ENCODE measurements around the gene NPR3. TPM values are rescaled to one million over a fixed set of nuclear protein-coding genes. Genes with fewer than 3 reads are reported as not detected.
A peak's percentile ranks its signal among the peaks of the same experiment; 100 is the strongest.

NPR3 gene
- total RNA-seq, 2 experiments from 2014 or later, result 0.05 to 0.16 TPM

DNA sequence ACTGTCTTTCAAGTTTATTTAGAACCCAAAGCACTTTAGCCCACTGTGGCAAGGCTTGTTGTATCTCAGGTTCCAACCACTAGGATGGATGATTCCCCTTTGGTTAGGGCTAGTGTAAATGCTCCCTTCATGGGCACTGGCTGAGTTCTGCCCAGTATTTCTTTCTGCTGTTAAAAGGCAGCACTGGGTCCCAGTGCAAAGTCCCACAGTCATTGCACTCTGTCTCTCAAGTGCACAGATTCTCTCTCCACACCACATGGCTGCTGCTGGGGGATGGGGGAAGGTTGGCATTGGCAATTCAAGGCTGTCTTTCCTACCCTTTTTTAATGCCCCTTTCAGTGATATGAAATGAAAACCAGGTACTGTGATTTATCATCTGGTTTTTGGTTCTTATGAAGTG lies 7.2 kb upstream of the NPR3 start:
- TF ChIP-seq, protein P1, sequence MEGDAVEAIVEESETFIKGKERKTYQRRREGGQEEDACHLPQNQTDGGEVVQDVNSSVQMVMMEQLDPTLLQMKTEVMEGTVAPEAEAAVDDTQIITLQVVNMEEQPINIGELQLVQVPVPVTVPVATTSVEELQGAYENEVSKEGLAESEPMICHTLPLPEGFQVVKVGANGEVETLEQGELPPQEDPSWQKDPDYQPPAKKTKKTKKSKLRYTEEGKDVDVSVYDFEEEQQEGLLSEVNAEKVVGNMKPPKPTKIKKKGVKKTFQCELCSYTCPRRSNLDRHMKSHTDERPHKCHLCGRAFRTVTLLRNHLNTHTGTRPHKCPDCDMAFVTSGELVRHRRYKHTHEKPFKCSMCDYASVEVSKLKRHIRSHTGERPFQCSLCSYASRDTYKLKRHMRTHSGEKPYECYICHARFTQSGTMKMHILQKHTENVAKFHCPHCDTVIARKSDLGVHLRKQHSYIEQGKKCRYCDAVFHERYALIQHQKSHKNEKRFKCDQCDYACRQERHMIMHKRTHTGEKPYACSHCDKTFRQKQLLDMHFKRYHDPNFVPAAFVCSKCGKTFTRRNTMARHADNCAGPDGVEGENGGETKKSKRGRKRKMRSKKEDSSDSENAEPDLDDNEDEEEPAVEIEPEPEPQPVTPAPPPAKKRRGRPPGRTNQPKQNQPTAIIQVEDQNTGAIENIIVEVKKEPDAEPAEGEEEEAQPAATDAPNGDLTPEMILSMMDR (IDR thresholded peaks at IDR 0.05), result no peak
- no peak overlapping the region for H3K4me3 Mint-ChIP-seq
- H3K4me1 Mint-ChIP-seq (ENCODE audit: low read depth), result peaks cover 2% of the 10 kb centered on the region
- ATAC-seq (no peak), DNase-seq (no peak)
- POLR2A ChIA-PET, result no interaction called here
- H3K9me3 Mint-ChIP-seq, result peaks cover 7% of the 10 kb centered on the region
- H3K27me3 Mint-ChIP-seq, result peaks cover 26% of the 10 kb centered on the region
- no peaks in the 10 kb centered on the region for H3K36me3 Mint-ChIP-seq (ENCODE audit: low read depth)
- no peak overlapping the region for H3K27ac Mint-ChIP-seq
- intact Hi-C loops (cut with micrococcal nuclease), result no loop called here
- CTCF ChIA-PET, result no interaction called here

DNA sequence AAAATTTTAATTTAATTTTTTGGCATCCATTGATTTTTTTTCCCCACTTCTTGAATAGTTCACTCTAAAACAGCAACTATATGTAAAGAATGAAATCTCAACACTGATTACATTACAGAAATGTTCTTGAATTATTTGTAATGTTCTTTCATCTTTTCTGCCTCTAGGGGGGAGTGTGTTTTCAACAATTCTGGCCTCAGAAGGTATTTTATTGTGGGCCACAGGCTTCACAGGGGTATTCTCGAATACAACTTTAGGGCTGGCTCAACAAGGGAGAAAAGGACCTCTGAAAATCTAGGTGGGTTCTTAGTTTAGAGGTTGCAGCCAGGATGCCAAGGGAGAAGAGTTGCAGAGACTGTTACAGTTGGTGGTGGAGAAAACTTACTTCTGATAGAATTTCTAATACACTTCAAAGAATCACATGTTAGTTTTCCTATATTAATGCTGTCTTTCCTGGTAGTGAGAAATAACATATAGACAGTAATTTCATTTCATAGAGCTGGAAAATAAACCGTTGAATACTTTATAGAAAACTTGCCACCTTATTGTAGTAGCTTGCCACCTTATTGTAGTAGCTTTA lies 3.6 kb upstream of the NPR3 start:
- Mint-ChIP-seq H3K27me3 (peaks cover 51% of the 10 kb centered on the region), H3K9me3 (no peaks in the 10 kb centered on the region), H3K27ac (no peak overlapping the region), H3K36me3 (ENCODE audit: low read depth) (no peaks in the 10 kb centered on the region), H3K4me1 (ENCODE audit: low read depth) (peaks cover 29% of the 10 kb centered on the region), H3K4me3 (no peak overlapping the region)
- ATAC-seq (no peak), DNase-seq (no peak)
- intact Hi-C loops (cut with micrococcal nuclease), result no loop called here
- POLR2A ChIA-PET, result no interaction called here
- TF ChIP-seq, protein P1 (IDR thresholded peaks at IDR 0.05), result peak; percentile 55
- CTCF ChIA-PET, result interaction anchor here (0.9 to 1.1 kb wide), 5 partner anchors 18 to 1228 kb away, joined by 3 to 4 read pairs (median 3); no protein-coding TSS in a partner anchor

DNA sequence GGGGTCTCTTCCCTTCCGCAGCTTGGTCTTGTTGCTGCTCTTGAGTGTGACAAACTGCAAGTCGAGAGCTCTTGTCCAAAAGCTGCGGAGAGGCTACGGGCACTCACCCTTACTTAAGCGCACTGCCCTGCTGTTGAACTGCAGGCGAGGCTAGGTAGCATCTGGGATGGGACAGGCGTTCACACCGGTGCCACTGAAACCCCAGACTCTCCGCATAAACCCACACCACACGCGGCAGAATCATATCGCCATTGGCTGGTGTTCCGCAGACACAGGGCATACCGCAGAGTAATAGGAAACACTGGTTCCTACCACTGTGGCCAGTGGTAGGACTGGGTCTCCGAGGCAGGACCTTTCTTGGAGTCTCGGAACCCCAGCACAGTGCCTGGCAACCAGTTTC lies 2.2 kb upstream of the NPR3 start:
- CTCF ChIA-PET, result interaction anchor here (1.2 kb wide), 1 partner anchor 620 kb away, joined by 3 read pairs; no protein-coding TSS in a partner anchor
- H3K4me3 Mint-ChIP-seq, result no peak overlapping the region
- intact Hi-C loops (cut with micrococcal nuclease), result no loop called here

DNA sequence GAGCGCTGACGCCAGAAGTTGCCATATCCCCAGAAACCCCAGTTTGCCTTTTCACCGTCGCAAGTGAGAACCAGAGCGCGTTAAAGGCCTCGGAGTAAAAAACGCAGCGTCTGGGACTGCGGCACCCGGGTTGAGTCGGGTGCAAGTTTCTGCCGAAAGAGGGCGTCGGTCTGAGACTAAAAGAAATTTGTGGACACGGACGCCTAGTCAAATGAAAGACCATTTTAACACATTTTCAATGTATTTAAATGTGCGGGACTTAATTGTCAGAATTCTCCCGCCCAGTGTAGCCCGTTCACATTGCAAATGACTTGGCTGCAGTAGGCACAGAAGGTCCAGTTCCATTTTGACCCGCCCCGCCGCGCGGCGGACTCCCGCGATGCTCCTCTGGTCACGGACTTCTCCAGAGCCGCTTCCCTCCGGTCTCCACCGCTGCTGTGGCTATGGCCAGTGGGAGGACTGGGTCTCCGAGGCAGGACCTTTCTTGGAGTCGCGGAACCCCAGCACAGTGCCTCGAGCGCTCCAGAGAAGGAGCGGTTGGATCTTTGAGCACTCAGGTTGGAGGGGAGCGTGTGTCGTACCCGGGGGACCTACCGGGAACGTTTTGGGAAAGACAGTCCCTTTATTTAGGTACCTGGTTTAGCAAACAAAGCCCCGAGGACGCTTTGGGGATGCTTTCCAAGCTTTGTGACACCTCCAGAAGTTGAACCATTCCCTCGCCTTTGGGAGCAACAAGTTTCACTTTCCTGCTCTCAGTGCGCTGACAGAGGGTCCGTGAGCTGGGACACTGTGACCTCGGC lies 1.2 kb upstream of the NPR3 start:
- TF ChIP-seq, protein P1 (IDR thresholded peaks at IDR 0.05), result peak; percentile 50
- no peak overlapping the region for H3K27ac Mint-ChIP-seq
- peak overlapping the region; percentile 63 for H3K4me3 Mint-ChIP-seq
- intact Hi-C loops (cut with micrococcal nuclease), result no loop called here
- H3K36me3 Mint-ChIP-seq (ENCODE audit: low read depth), result no peaks in the 10 kb centered on the region
- ChIA-PET CTCF (interaction anchor here (1.2 kb wide), 1 partner anchor 49 kb away, joined by 3 read pairs; no protein-coding TSS in a partner anchor), POLR2A (no interaction called here)
- peaks cover 66% of the 10 kb centered on the region for H3K27me3 Mint-ChIP-seq
- ATAC-seq, result peak; percentile 73
- peaks cover 35% of the 10 kb centered on the region for H3K4me1 Mint-ChIP-seq (ENCODE audit: low read depth)
- peak; percentile 77 for DNase-seq
- no peaks in the 10 kb centered on the region for H3K9me3 Mint-ChIP-seq

More for the DNA sequence above, 2.2 kb upstream of the NPR3 start:
- Mint-ChIP-seq H3K4me1 (ENCODE audit: low read depth) (peaks cover 35% of the 10 kb centered on the region), H3K27ac (no peak overlapping the region), H3K27me3 (peaks cover 60% of the 10 kb centered on the region), H3K9me3 (no peaks in the 10 kb centered on the region), H3K36me3 (ENCODE audit: low read depth) (no peaks in the 10 kb centered on the region)
- TF ChIP-seq, protein P1 (IDR thresholded peaks at IDR 0.05), result no peak
- DNase-seq, result peak; percentile 8
- POLR2A ChIA-PET, result no interaction called here
- ATAC-seq, result no peak

DNA sequence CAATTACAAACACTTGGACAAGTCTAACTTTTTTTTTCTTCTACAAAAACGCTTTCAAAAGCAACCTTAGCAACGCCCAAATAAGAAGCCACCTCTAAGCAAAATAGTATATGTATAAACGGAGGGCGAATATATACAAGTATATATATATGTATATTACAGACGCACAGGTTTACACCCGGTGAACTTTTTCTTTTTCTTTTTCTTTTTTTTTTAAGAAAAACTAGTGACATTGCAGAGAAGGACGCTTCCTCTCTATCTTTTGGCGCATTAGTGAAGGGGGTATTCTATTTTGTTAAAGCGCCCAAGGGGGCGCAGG lies 200 bp downstream of the NPR3 start:
- Mint-ChIP-seq H3K9me3 (no peaks in the 10 kb centered on the region), H3K27me3 (peaks cover 56% of the 10 kb centered on the region), H3K4me1 (ENCODE audit: low read depth) (peaks cover 35% of the 10 kb centered on the region), H3K36me3 (ENCODE audit: low read depth) (no peaks in the 10 kb centered on the region), H3K4me3 (no peak overlapping the region), H3K27ac (no peak overlapping the region)
- DNase-seq, result no peak
- CTCF ChIA-PET, result interaction anchor here (1.2 kb wide), 1 partner anchor 48 kb away, joined by 3 read pairs; no protein-coding TSS in a partner anchor
- POLR2A ChIA-PET, result no interaction called here
- no peak for ATAC-seq
- intact Hi-C loops (cut with micrococcal nuclease), result no loop called here
- TF ChIP-seq, protein P1 (IDR thresholded peaks at IDR 0.05), result no peak
